Measurements from ENCODE around the gene ARID1A.
"Not testable (repeated sequence)": the region's sequence is repeated elsewhere in the genome, so short reads cannot be mapped to it uniquely, and the experiment has no call there.

ARID1A gene

GRCh38 chr1:26695356-26696118 lies at the start of gene ARID1A:
TSS of gene ARID1A (plus strand) at chr1:26696015. CDS start at chr1:26696404, 389 bp downstream.
- DNase-seq (ENCODE audit: low spot score), result peak; percentile 72

GRCh38 chr1:26664802-26665201 lies 31.0 kb upstream of the ARID1A start:
- no peak for DNase-seq (ENCODE audit: low spot score)

- no peak for DNase-seq (ENCODE audit: low spot score)
Observed at GRCh38 chr1:26666855-26667254, 29.0 kb upstream of the ARID1A start.

- not testable (repeated sequence) for DNase-seq (ENCODE audit: low spot score)
Observed at GRCh38 chr1:26668106-26668786, 27.6 kb upstream of the ARID1A start.

GRCh38 chr1:26677306-26678115 lies 18.3 kb upstream of the ARID1A start:
- peak; percentile 50 for DNase-seq (ENCODE audit: low spot score)

GRCh38 chr1:26684763-26685508 lies 10.9 kb upstream of the ARID1A start:
- no peak for DNase-seq (ENCODE audit: low spot score)

GRCh38 chr1:26686795-26687194 lies 9.0 kb upstream of the ARID1A start:
- DNase-seq (ENCODE audit: low spot score), result no peak

- DNase-seq (ENCODE audit: low spot score), result no peak
Observed at GRCh38 chr1:26689504-26689903, 6.3 kb upstream of the ARID1A start.

- no peak for DNase-seq (ENCODE audit: low spot score)
Observed at GRCh38 chr1:26690157-26690556, 5.7 kb upstream of the ARID1A start.

GRCh38 chr1:26690576-26691031 lies 5.2 kb upstream of the ARID1A start:
- no peak for DNase-seq (ENCODE audit: low spot score)

GRCh38 chr1:26692211-26692792 lies 3.5 kb upstream of the ARID1A start:
- peak; percentile 82 for DNase-seq (ENCODE audit: low spot score)

- peak; percentile 94 for DNase-seq (ENCODE audit: low spot score)
Observed at GRCh38 chr1:26692793-26693490, 2.9 kb upstream of the ARID1A start.

- DNase-seq (ENCODE audit: low spot score), result no peak
Observed at GRCh38 chr1:26693599-26694572, 1.9 kb upstream of the ARID1A start.

- DNase-seq (ENCODE audit: low spot score), result no peak
Observed at GRCh38 chr1:26694638-26695355, 1.0 kb upstream of the ARID1A start.

GRCh38 chr1:26696119-26696653 lies 371 bp downstream of the ARID1A start:
- no peak for DNase-seq (ENCODE audit: low spot score)

- DNase-seq (ENCODE audit: low spot score), result no peak
Observed at GRCh38 chr1:26696654-26697430, 1.0 kb downstream of the ARID1A start.

- no peak for DNase-seq (ENCODE audit: low spot score)
Observed at GRCh38 chr1:26697431-26697977, 1.7 kb downstream of the ARID1A start.
